K562 (cell line): ENCODE results near the gene FRMD4A. TPM values are rescaled to one million over a fixed set of nuclear protein-coding genes. Genes with fewer than 3 reads are reported as not detected.

ENCODE experiments used
- ATAC-seq: fragments of 200-7000 bp; cut with Tn5 transposase; 3 replicates; pipeline ENCODE4 v1.9.1; 2020; ENCODE audit warnings: moderate library complexity
- BruUV-seq: library from RNA; stranded (reverse); fragments of 400-500 nt; replicated peaks from 2 replicates; lab custom pipeline; 2021; lab: Mats Ljungman, UMichigan
- CTCF ChIA-PET: fragments of 300-600 bp; formaldehyde crosslinking; extraction: SDS; loops from one replicate; lab custom pipeline; 2021; ENCODE audit warnings: low intra/inter-chr PET ratio; lab: Yijun Ruan, JAX
- POLR2A ChIA-PET: fragments of 300-600, 350-650 bp; sonication (Branson Sonifier 250); formaldehyde crosslinking; extraction: SDS; loops from one replicate; lab custom pipeline; 2021; ENCODE audit warnings: antibody characterized with exemption, inconsistent platforms; lab: Yijun Ruan, JAX
- DNase-seq, 4 experiments: peaks; one replicate each; pipeline versions ENCODE4 v3.0.0 to v3.0.0-alpha.2; 2011 to 2018; ENCODE audit warnings: low spot score in 3 of 4, mixed read lengths in 3 of 4; ENCODE audit errors: extremely low read depth in 1 of 4
- FAIRE-seq: peaks from 2 replicates; lab custom pipeline; 2011; peaks lifted over from hg19 to GRCh38; lab: Jason Lieb, UNC
- H2AFZ ChIP-seq: 2 replicates; pipeline ENCODE4 v1.6.0; 2011; ENCODE audit warnings: low read depth, low read length, control low read depth, inconsistent platforms
- H3K27ac ChIP-seq: fragments of 200-600 bp; 3 replicates; pipeline ENCODE4 v1.8.0; 2011; ENCODE audit warnings: low read depth, mild to moderate bottlenecking, control low read depth, inconsistent platforms, low read length, moderate library complexity, mixed read lengths; ENCODE audit errors: extremely low read depth
- H3K27me3 ChIP-seq, 2 experiments: fragments of 300-600 bp in 1 of 2; 2 replicates in 1 of 2; 3 replicates in 1 of 2; pipeline versions ENCODE4 v1.6.0 to v1.8.0; 2011; ENCODE audit warnings: inconsistent platforms in 2 of 2, low read length in 2 of 2, mild to moderate bottlenecking in 1 of 2, mixed read lengths in 1 of 2, moderate library complexity in 1 of 2; ENCODE audit not compliant: control insufficient read depth in 2 of 2, insufficient read depth in 2 of 2
- H3K36me3 ChIP-seq: fragments of 300-600 bp; 3 replicates; pipeline ENCODE4 v1.8.0; 2011; ENCODE audit warnings: mild to moderate bottlenecking, low read length, inconsistent platforms; ENCODE audit not compliant: control insufficient read depth, insufficient read depth
- H3K4me1 ChIP-seq, 2 experiments: fragments of 200-600 bp in 1 of 2; replicated peaks in 1 of 2; 2 replicates in 1 of 2; 3 replicates in 1 of 2; pipeline versions ENCODE4 v1.5.1 to v1.8.0; 2011; ENCODE audit warnings: inconsistent platforms in 2 of 2, low read length in 2 of 2, mild to moderate bottlenecking in 1 of 2, mixed read lengths in 1 of 2, moderate library complexity in 1 of 2; ENCODE audit not compliant: control insufficient read depth in 2 of 2, insufficient read depth in 2 of 2
- H3K4me2 ChIP-seq: 2 replicates; pipeline ENCODE4 v1.6.1; 2011; ENCODE audit warnings: low read length, control low read depth, inconsistent platforms, mixed read lengths; ENCODE audit not compliant: insufficient read depth
- H3K4me3 ChIP-seq: fragments of 200-600 bp; sonication (generic), shearing (Covaris generic); 2 replicates; pipeline ENCODE4 v1.5.1; 2016; ENCODE audit warnings: control low read depth, inconsistent platforms
- H3K79me2 ChIP-seq: fragments of 200-600 bp; 3 replicates; pipeline ENCODE4 v1.8.0; 2011; ENCODE audit warnings: low read length, inconsistent platforms; ENCODE audit not compliant: control insufficient read depth, insufficient read depth
- H3K9ac ChIP-seq, 2 experiments: 2 replicates each; pipeline versions ENCODE4 v1.6.0 to v1.6.1; 2011; ENCODE audit warnings: low read depth in 2 of 2, low read length in 2 of 2, control low read depth in 1 of 2, inconsistent platforms in 1 of 2, mild to moderate bottlenecking in 1 of 2, mixed read lengths in 1 of 2; ENCODE audit not compliant: insufficient read depth in 1 of 2
- H3K9me1 ChIP-seq: one replicate; pipeline ENCODE4 v1.6.0; 2011; ENCODE audit warnings: inconsistent platforms, mild to moderate bottlenecking, low read length, moderate library complexity; ENCODE audit not compliant: control insufficient read depth, insufficient read depth
- H3K9me3 ChIP-seq: replicated peaks from 2 replicates; pipeline ENCODE4 v1.5.1; 2011; ENCODE audit warnings: low read depth, low read length, inconsistent platforms; ENCODE audit not compliant: control insufficient read depth, insufficient read depth
- H4K20me1 ChIP-seq: replicated peaks from 2 replicates; pipeline ENCODE4 v1.6.1; 2011; ENCODE audit warnings: low read length, inconsistent platforms, mixed read lengths; ENCODE audit not compliant: control insufficient read depth, insufficient read depth
- ARID2 ChIP-seq: fragments of 450-650 bp; IDR thresholded peaks from 2 replicates; pipeline ENCODE4 v1.6.1; 2017; ENCODE audit warnings: antibody characterized with exemption, mild to moderate bottlenecking
- ETV1 ChIP-seq: fragments of 450-650 bp; conservative IDR thresholded peaks from 2 replicates; pipeline ENCODE4 v1.6.1; 2016; ENCODE audit warnings: missing genetic modification characterization, control low read depth, low read depth, missing compliant biosample characterization
- FOSL1 ChIP-seq: fragments of 200-800 bp; sonication (Bioruptor generic); conservative IDR thresholded peaks from 2 replicates; pipeline ENCODE4 v1.6.1; 2016; ENCODE audit warnings: missing genetic modification characterization, missing compliant biosample characterization
- MED1 ChIP-seq: sonication (generic); formaldehyde crosslinking; IDR thresholded peaks from 2 replicates; pipeline ENCODE4 v1.8.1; 2023; ENCODE audit warnings: missing genetic modification reagents, borderline replicate concordance
- NBN ChIP-seq: fragments of 450-650 bp; IDR thresholded peaks from 2 replicates; pipeline ENCODE4 v1.6.1; 2016; ENCODE audit warnings: low read depth, mild to moderate bottlenecking
- SIX5 ChIP-seq, 2 experiments: IDR thresholded peaks; 2 replicates each; pipeline ENCODE4 v1.6.1; 2011; ENCODE audit warnings: low read length in 2 of 2, borderline replicate concordance in 1 of 2, low read depth in 1 of 2, mild to moderate bottlenecking in 1 of 2, moderate library complexity in 1 of 2; ENCODE audit not compliant: insufficient read depth in 1 of 2
- SPI1 ChIP-seq: IDR thresholded peaks from 2 replicates; pipeline ENCODE4 v1.6.1; 2011; ENCODE audit warnings: low read depth, low read length, control low read depth, borderline replicate concordance
- TARDBP ChIP-seq: fragments of 450-650 bp; IDR thresholded peaks from 2 replicates; pipeline ENCODE4 v1.6.1; 2016
- WGBS: fragments of 100-300 bp; shearing (Covaris generic); methylation state at CpG from one replicate; pipeline ENCODE4 v1.1.6; 2016; ENCODE audit warnings: low coverage, mixed read lengths; ENCODE audit not compliant: insufficient coverage; ENCODE audit errors: missing lambda C conversion rate; 5-methylcytosine and 5-hydroxymethylcytosine counted together
- in situ Hi-C: fragments of 300-500 bp; cut with MboI; formaldehyde crosslinking; loops from 4 replicates; pipeline ENCODE4 v1.15.0; 2018; ENCODE audit warnings: inconsistent platforms, mixed read lengths
- intact Hi-C: fragments of 100-400 bp; cut with micrococcal nuclease; formaldehyde crosslinking; loops from 2 replicates; pipeline ENCODE4 v1.14.2; 2022
- polyA plus RNA-seq, 8 experiments: library from polyadenylated mRNA; depleted of rRNA in 4 of 8; stranded (reverse) in 5 of 8; unstranded in 3 of 8; fragments of >200 nt; fragmentation: Nextera tagmentation in 2 of 8; fragmentation: Illumina TruSeq in 1 of 8; extraction: Ambion mirVana in 2 of 8; extraction: Trizol in 1 of 8; gene quantifications; 2 replicates each; pipeline versions ENCODE4 v1.2.1 to v1.2.3, GENCODE V29; 2011 to 2014; ENCODE audit warnings: inconsistent platforms in 1 of 8, missing spikeins in 1 of 8
- total RNA-seq, 7 experiments: library from RNA; depleted of rRNA in 6 of 7; stranded (reverse); fragments of >200 nt in 6 of 7; fragmentation: Illumina TruSeq in 2 of 7; extraction: Trizol in 2 of 7; gene quantifications; 2 replicates each; pipeline versions ENCODE4 v1.2.1 to v1.2.3, GENCODE V29; 2011 to 2021; ENCODE audit warnings: low replicate concordance in 1 of 7
- TF ChIP-seq, protein P1 (sequence below): fragments of 200-800 bp; sonication (Bioruptor generic); IDR thresholded peaks from 2 replicates; pipeline ENCODE4 v1.6.1; 2017; ENCODE audit warnings: missing genetic modification characterization, missing compliant biosample characterization

FRMD4A gene
- total and polyA plus RNA-seq, 9 of the 15 experiments (the other 6 are each of a cell fraction or from before 2014, with no cell fraction given): 0.80 to 5.2 (median 3.0) TPM

DNA sequence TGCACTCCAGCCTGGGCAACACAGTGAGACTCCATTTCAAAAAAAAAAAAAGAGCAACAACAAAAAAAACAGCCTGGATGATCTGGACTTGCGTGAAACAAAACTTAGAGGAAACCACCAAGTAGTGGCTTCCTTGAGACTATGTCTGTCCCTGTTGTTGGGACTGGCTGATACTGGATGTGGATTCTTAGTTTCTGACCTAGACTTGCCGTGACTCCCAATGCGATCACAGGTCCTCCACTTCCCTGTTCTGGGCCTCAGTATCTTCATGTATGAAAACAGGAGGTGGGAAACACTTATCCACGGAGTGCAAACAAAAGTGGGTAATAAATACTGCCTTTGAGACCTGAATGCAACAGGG is 618.3 kb downstream of the FRMD4A start:
- in situ Hi-C loops: no loop called here
- H3K4me2 ChIP-seq: peak overlapping the region; percentile 53; the same call in 1 of the 2 replicates

More for the DNA sequence above, 618.3 kb downstream of the FRMD4A start:
- DNase-seq (no peak), ATAC-seq (no peak), FAIRE-seq (no peak)
- H2AFZ ChIP-seq: peak overlapping the region; percentile 80
- no peaks in the 10 kb centered on the region for H3K36me3 ChIP-seq
- no peaks in the 10 kb centered on the region for H3K79me2 ChIP-seq
- peak overlapping the region in 1 of 2 experiments; percentile 13; a peak in 1 of 4 replicates for H3K9ac ChIP-seq
- TF ChIP-seq NBN (no peak), TARDBP (no peak), ETV1 (tag) (no peak), FOSL1 (tag) (no peak), MED1 (no peak), ARID2 (no peak), SIX5 (IDR thresholded peaks at IDR 0.05; ENCODE audit: borderline replicate concordance in 1 of 2, insufficient read depth in 1 of 2, low read depth in 1 of 2, low read length in 2 of 2) (no peak), SPI1 (peak; percentile 26; the same call in 1 of the 2 replicates)
- TF ChIP-seq, protein P1, sequence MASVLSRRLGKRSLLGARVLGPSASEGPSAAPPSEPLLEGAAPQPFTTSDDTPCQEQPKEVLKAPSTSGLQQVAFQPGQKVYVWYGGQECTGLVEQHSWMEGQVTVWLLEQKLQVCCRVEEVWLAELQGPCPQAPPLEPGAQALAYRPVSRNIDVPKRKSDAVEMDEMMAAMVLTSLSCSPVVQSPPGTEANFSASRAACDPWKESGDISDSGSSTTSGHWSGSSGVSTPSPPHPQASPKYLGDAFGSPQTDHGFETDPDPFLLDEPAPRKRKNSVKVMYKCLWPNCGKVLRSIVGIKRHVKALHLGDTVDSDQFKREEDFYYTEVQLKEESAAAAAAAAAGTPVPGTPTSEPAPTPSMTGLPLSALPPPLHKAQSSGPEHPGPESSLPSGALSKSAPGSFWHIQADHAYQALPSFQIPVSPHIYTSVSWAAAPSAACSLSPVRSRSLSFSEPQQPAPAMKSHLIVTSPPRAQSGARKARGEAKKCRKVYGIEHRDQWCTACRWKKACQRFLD (CRISPR knock-in tag): no peak
- POLR2A ChIA-PET: interaction anchor here (0.7 kb wide), 1 partner anchor 18 kb away, joined by 3 read pairs; no protein-coding TSS in a partner anchor
- no peaks in the 10 kb centered on the region for H3K9me1 ChIP-seq
- H3K4me1 ChIP-seq: peaks cover 12 to 15% of the 10 kb centered on the region in 2 experiments; a peak in 3 of 5 replicates
- intact Hi-C loops: no loop called here
- WGBS: 76% methylated on average over 4 of the region's 4 CpGs
- H4K20me1 ChIP-seq: no peaks in the 10 kb centered on the region
- no peak overlapping the region for H3K4me3 ChIP-seq
- no peaks in the 10 kb centered on the region for H3K9me3 ChIP-seq
- H3K27ac ChIP-seq: peak overlapping the region; percentile 46; the same call in 1 of the 3 replicates
- CTCF ChIA-PET: no interaction called here
- H3K27me3 ChIP-seq: no peaks in the 10 kb centered on the region
- no TSS peak for BruUV-seq
